IPS-18c (cell line): Measurements from ENCODE around the gene RPAIN.
A peak's percentile ranks its signal among the peaks of the same experiment; 100 is the strongest.

Experiments
- H3K4me3 ChIP-seq: 2 replicates; pipeline ENCODE4 v1.7.0; 2013; ENCODE audit warnings: low read depth, mild to moderate bottlenecking, low read length, moderate library complexity; ENCODE audit not compliant: insufficient read depth
- H3K9me3 ChIP-seq: one replicate; pipeline ENCODE4 v1.6.1; 2013; ENCODE audit warnings: mild to moderate bottlenecking, low read length, moderate library complexity; ENCODE audit not compliant: control insufficient read depth, insufficient read depth

Gene RPAIN

GRCh38 chr17:5467416-5467815 lies 47.4 kb downstream of the RPAIN start:
- Histone ChIP-seq H3K9me3 (no peaks in the 10 kb centered on the region), H3K4me3 (peak overlapping the region; percentile 80)

DNA sequence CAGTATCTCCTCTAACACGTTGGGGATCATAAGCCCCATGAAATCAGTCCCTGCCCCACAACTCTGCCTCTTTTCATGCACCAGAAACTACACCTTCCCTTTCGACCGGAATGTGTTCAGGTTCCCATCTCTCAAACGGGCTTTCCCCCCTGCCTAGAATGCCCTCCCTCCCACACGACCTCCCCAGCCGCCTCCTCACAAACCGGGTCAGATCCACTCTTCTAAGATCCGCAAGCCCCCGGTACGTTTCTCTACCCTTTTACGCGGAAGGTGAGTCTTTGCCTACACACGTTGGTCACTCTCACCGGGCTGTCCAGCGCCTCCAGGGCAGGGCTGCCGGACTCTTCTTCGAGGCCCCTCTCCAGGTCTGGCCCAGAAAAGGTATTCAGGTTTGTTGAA lies 48.1 kb downstream of the RPAIN start:
- Histone ChIP-seq H3K9me3 (no peaks in the 10 kb centered on the region), H3K4me3 (peak overlapping the region; percentile 80)

DNA sequence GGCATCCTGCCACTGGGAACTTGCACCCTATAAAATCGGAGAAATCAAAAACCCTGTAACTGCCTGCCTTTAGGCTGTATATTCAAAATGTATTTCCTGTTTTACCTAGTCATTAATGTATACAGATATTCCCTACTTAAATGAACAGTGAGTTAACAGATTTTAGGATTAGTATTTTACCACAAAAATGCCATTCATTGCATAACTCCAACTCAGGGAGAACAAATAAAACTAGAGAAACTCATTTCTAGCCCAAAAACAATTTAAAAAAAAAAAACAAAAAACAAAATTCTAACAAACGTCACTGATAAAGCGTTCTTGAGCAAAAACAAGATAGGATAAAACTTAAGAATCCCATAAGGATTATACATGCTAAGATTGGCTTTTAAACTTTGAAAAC lies 52.5 kb downstream of the RPAIN start:
- Histone ChIP-seq H3K4me3 (no peak overlapping the region), H3K9me3 (no peaks in the 10 kb centered on the region)

- no peaks in the 10 kb centered on the region for H3K9me3 ChIP-seq
- no peak overlapping the region for H3K4me3 ChIP-seq
Measured at GRCh38 chr17:5473906-5474305, 53.9 kb downstream of the RPAIN start.

GRCh38 chr17:5478992-5479391 lies 59.0 kb downstream of the RPAIN start:
- Histone ChIP-seq H3K4me3 (no peak overlapping the region), H3K9me3 (no peaks in the 10 kb centered on the region)

DNA sequence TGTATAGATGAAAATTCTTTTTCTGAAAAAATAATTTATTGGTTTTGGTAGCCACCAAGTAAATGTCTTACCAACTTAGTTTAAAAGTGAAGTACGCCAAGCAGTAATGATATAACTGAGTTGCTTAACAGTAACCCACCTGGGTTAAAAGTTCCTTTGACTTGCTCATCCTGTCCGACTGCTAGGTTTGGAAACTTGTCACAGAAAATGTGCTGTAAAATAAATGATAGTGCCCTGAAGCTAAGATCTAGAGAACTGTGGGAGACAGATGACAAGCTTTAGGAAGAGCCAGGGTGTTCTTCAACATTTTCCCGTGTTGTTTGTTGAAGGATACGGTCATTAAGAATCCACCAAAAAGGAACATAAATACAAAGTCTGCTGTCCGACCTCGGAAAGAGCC lies 61.0 kb downstream of the RPAIN start:
- Histone ChIP-seq H3K9me3 (no peaks in the 10 kb centered on the region), H3K4me3 (no peak overlapping the region)

DNA sequence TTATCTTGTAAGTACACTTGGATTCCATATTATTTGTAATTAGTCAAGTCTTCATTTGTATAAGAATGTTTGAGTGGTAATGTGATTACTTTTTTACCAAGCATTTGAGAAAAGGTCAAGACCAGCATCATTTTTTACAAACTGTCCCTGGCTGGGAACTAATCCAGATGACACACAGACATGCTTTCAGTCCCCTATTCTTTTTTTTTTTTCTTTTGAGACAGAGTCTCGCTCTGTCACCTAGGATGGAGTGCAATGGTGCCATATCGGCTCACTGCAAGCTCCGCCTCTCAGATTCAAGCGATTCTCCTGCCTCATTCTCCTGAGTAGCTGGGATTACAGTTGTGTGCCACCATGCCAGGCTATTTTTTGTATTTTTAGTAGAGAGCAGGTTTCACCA lies 61.5 kb downstream of the RPAIN start:
- Histone ChIP-seq H3K9me3 (no peaks in the 10 kb centered on the region), H3K4me3 (no peak overlapping the region)
